HCT116 (cell line): ENCODE measurements around the gene LIPT1. TPM values are rescaled to one million over a fixed set of nuclear protein-coding genes. Genes with fewer than 3 reads are reported as not detected.

ENCODE experiments used
- ATAC-seq: fragments of 200-7000 bp; cut with Tn5 transposase; 2 replicates; pipeline ENCODE4 v1.9.1; 2020; ENCODE audit warnings: mild to moderate bottlenecking, moderate library complexity
- Bru-seq: library from RNA; stranded (reverse); fragments of 400-500 nt; gene quantifications from one replicate; lab custom pipeline; 2021; lab: Mats Ljungman, UMichigan
- BruChase-seq, 2 experiments: library from RNA; stranded (reverse); fragments of 400-500 nt; gene quantifications; one replicate each; lab custom pipeline; 2021; lab: Mats Ljungman, UMichigan
- BruUV-seq: library from RNA; stranded (reverse); fragments of 400-500 nt; replicated peaks from 2 replicates; lab custom pipeline; 2021; lab: Mats Ljungman, UMichigan
- CTCF ChIA-PET: fragments of 300-600 bp; sonication (Branson Sonifier 250); formaldehyde crosslinking; loops from one replicate; lab custom pipeline; 2021; ENCODE audit warnings: antibody characterized with exemption; lab: Charles Lee
- POLR2A ChIA-PET: fragments of 300-600, 350-600 bp; sonication (Branson Sonifier 250); formaldehyde crosslinking; loops from one replicate; lab custom pipeline; 2021; ENCODE audit warnings: antibody characterized with exemption; lab: Charles Lee
- RAD21 ChIA-PET, 2 experiments: fragments of 300-600 bp; sonication (Branson Sonifier 250); formaldehyde crosslinking; loops; one replicate each; lab custom pipeline; 2023; ENCODE audit warnings: low total read pairs in 2 of 2; ENCODE audit not compliant: uncharacterized antibody in 2 of 2, unreplicated experiment in 2 of 2, low non-redundant PET in 1 of 2; lab: Charles Lee
- DNase-seq: peaks from one replicate; pipeline ENCODE4 v3.0.0-alpha.2; 2010; ENCODE audit warnings: low read depth, low spot score
- H2AFZ ChIP-seq: fragments of 200-600 bp; shearing (Covaris generic), sonication (generic); 2 replicates; pipeline ENCODE4 v1.6.1; 2017; ENCODE audit warnings: low read depth, mixed run types, mixed read lengths, antibody characterized with exemption, low read length; ENCODE audit not compliant: poor library complexity, severe bottlenecking
- H3K27ac ChIP-seq: 2 replicates; pipeline ENCODE4 v1.5.1; 2012; ENCODE audit warnings: low read depth, low read length
- H3K27me3 ChIP-seq: fragments of 200-600 bp; sonication (generic); 2 replicates; pipeline ENCODE4 v1.6.1; 2016; ENCODE audit warnings: mixed run types, low read length, mixed read lengths; ENCODE audit not compliant: insufficient read depth
- H3K36me3 ChIP-seq, 2 experiments: fragments of 200-500 bp in 1 of 2; fragments of 200-600 bp in 1 of 2; sonication (Bioruptor generic) in 1 of 2; sonication (generic) in 1 of 2; 2 replicates each; pipeline versions ENCODE4 v1.5.1 to v1.6.1; 2014 to 2016; ENCODE audit warnings: low read length in 2 of 2, inconsistent platforms in 1 of 2, mixed read lengths in 1 of 2, mixed run types in 1 of 2; ENCODE audit not compliant: insufficient read depth in 2 of 2, control insufficient read depth in 1 of 2
- H3K4me1 ChIP-seq, 2 experiments: fragments of 200-600 bp in 1 of 2; sonication (generic) in 1 of 2; 2 replicates each; pipeline versions ENCODE4 v1.5.1 to v1.6.1; 2012 to 2017; ENCODE audit warnings: low read length in 2 of 2, inconsistent platforms in 1 of 2, mild to moderate bottlenecking in 1 of 2, mixed read lengths in 1 of 2, mixed run types in 1 of 2, moderate library complexity in 1 of 2; ENCODE audit not compliant: insufficient read depth in 2 of 2, control insufficient read depth in 1 of 2
- H3K4me2 ChIP-seq: fragments of 200-600 bp; sonication (generic); 2 replicates; pipeline ENCODE4 v1.6.1; 2017; ENCODE audit warnings: mixed run types, low read length, mixed read lengths
- H3K4me3 ChIP-seq, 2 experiments: fragments of 200-600 bp in 1 of 2; sonication (generic) in 1 of 2; replicated peaks in 1 of 2; 2 replicates each; pipeline ENCODE4 v1.5.1; 2011 to 2016; ENCODE audit warnings: low read length in 2 of 2, control low read depth in 1 of 2, low read depth in 1 of 2, mild to moderate bottlenecking in 1 of 2, mixed read lengths in 1 of 2, mixed run types in 1 of 2
- H3K79me2 ChIP-seq: fragments of 200-600 bp; sonication (generic); 2 replicates; pipeline ENCODE4 v1.6.1; 2017; ENCODE audit warnings: mild to moderate bottlenecking, mixed run types, low read length, moderate library complexity, mixed read lengths; ENCODE audit not compliant: insufficient read depth
- H3K9ac ChIP-seq: fragments of 200-600 bp; sonication (generic); 2 replicates; pipeline ENCODE4 v1.6.1; 2016; ENCODE audit warnings: low read length, mixed read lengths
- H3K9me2 ChIP-seq: fragments of 200-600 bp; sonication (generic), shearing (Covaris generic); 2 replicates; pipeline ENCODE4 v1.6.1; 2017; ENCODE audit warnings: mixed run types, mild to moderate bottlenecking, moderate library complexity; ENCODE audit not compliant: insufficient read depth
- H3K9me3 ChIP-seq, 2 experiments: fragments of 200-500 bp in 1 of 2; fragments of 200-600 bp in 1 of 2; sonication (Bioruptor generic) in 1 of 2; sonication (generic) in 1 of 2; 2 replicates each; pipeline ENCODE4 v1.6.1; 2014 to 2017; ENCODE audit warnings: low read length in 2 of 2, mixed read lengths in 2 of 2, inconsistent platforms in 1 of 2, low read depth in 1 of 2, mild to moderate bottlenecking in 1 of 2, mixed run types in 1 of 2, moderate library complexity in 1 of 2; ENCODE audit not compliant: control insufficient read depth in 1 of 2, insufficient read depth in 1 of 2
- H4K20me1 ChIP-seq: fragments of 200-600 bp; sonication (generic), shearing (Covaris generic); 2 replicates; pipeline ENCODE4 v1.6.1; 2017; ENCODE audit warnings: mixed run types, mild to moderate bottlenecking, moderate library complexity; ENCODE audit not compliant: insufficient read depth
- ATF3 ChIP-seq: IDR thresholded peaks from 2 replicates; pipeline ENCODE4 v1.6.1; 2012
- CBX3 ChIP-seq: IDR thresholded peaks from 2 replicates; pipeline ENCODE4 v1.6.1; 2012; ENCODE audit warnings: low read depth
- CTCF ChIP-seq, 3 experiments: fragments of 200-600 bp in 1 of 3; sonication (generic) in 1 of 3; IDR thresholded peaks in 2 of 3; conservative IDR thresholded peaks in 1 of 3; 2 replicates each; pipeline ENCODE4 v1.5.1; 2012 to 2017; ENCODE audit warnings: low read depth in 2 of 3, low read length in 2 of 3, antibody characterized with exemption in 1 of 3, borderline replicate concordance in 1 of 3, control low read depth in 1 of 3, mild to moderate bottlenecking in 1 of 3, mixed read lengths in 1 of 3, mixed run types in 1 of 3, moderate library complexity in 1 of 3; ENCODE audit not compliant: insufficient read depth in 1 of 3
- ELF1 ChIP-seq: IDR thresholded peaks from 2 replicates; pipeline ENCODE4 v1.6.1; 2012; ENCODE audit warnings: low read depth, borderline replicate concordance
- EZH2 ChIP-seq: fragments of 200-600 bp; sonication (generic); IDR thresholded peaks from 2 replicates; pipeline ENCODE4 v1.6.1; 2017; ENCODE audit warnings: antibody characterized with exemption, mixed run types
- FOSL1 ChIP-seq: IDR thresholded peaks from 2 replicates; pipeline ENCODE4 v1.6.1; 2012; ENCODE audit warnings: low read depth
- MAX ChIP-seq: IDR thresholded peaks from 2 replicates; pipeline ENCODE4 v1.6.1; 2012
- POLR2AphosphoS5 ChIP-seq: IDR thresholded peaks from 2 replicates; pipeline ENCODE4 v1.6.1; 2011; ENCODE audit warnings: mild to moderate bottlenecking, low read depth, low read length, moderate library complexity
- REST ChIP-seq: IDR thresholded peaks from 2 replicates; pipeline ENCODE4 v1.6.1; 2012; ENCODE audit warnings: low read depth
- TCF7L2 ChIP-seq: IDR thresholded peaks from 2 replicates; pipeline ENCODE4 v1.7.0; 2011; ENCODE audit warnings: borderline replicate concordance, inconsistent platforms; ENCODE audit not compliant: insufficient read depth, insufficient read length; ENCODE audit errors: extremely low read depth
- YY1 ChIP-seq: IDR thresholded peaks from 2 replicates; pipeline ENCODE4 v1.6.1; 2011; ENCODE audit warnings: low read length, low read depth, moderate library complexity, mild to moderate bottlenecking; ENCODE audit not compliant: insufficient replicate concordance; ENCODE audit errors: extremely low read depth
- ZBTB33 ChIP-seq: IDR thresholded peaks from 2 replicates; pipeline ENCODE4 v1.6.1; 2011; ENCODE audit warnings: mild to moderate bottlenecking, low read length, moderate library complexity; ENCODE audit not compliant: insufficient replicate concordance; ENCODE audit errors: extremely low read depth
- ZFX ChIP-seq: fragments of 450-650 bp; IDR thresholded peaks from 2 replicates; pipeline ENCODE4 v1.6.1; 2017
- intact Hi-C: fragments of 100-400 bp; cut with micrococcal nuclease; formaldehyde crosslinking; loops from 2 replicates; pipeline ENCODE4 v1.10.0; 2022
- long read RNA-seq: library from polyadenylated mRNA; unstranded; transcript quantifications from one replicate; pipeline ENCODE4 v2.0.0, GENCODE V29; 2021; ENCODE audit not compliant: unreplicated experiment
- polyA plus RNA-seq: library from polyadenylated mRNA; unstranded; fragments of >200 nt; gene quantifications from 2 replicates; pipeline ENCODE4 v1.2.1, GENCODE V29; 2012; ENCODE audit warnings: missing spikeins
- total RNA-seq: library from RNA; stranded (reverse); gene quantifications from one replicate; pipeline ENCODE4 v1.2.1, GENCODE V29; 2021; ENCODE audit not compliant: unreplicated experiment

LIPT1 gene
- total RNA-seq (8.5 TPM), Bru-seq, nascent RNA (percentile 78 among the genes with signal in this experiment), BruChase-seq, experiment 1, labeled RNA remaining after a 6-hour chase (percentile 64 among the genes with signal in this experiment), BruChase-seq, experiment 2, labeled RNA remaining after a 2-hour chase (percentile 86 among the genes with signal in this experiment)
- 4.5 and 6.3 TPM in 2 replicates for polyA plus RNA-seq
- long read RNA-seq, partial matches to known transcripts, result 1 of 6 reads
- long read RNA-seq, other reads (novel, unspliced or antisense), result 3 of 6 reads

GRCh38 chr2:99154643-99155536 is at the start of gene LIPT1, which contains the start of gene TSGA10:
Gene LIPT1 (plus strand): TSS chr2:99154967. CDS start chr2:99161958, 6,991 bp downstream.
Gene TSGA10 (minus strand): TSS chr2:99154942. CDS start chr2:99109439, 45,503 bp downstream.
- H3K9me2 ChIP-seq, result no peaks in the 10 kb centered on the region
- intact Hi-C loops, result loop anchor here (10.0 kb wide), 1 partner anchor 340 kb away; the partner anchor contains the start of gene REV1
- 0 out of 4 replicates have a peak, but pooled peaks cover 0 to 3% of the 10 kb centered on the region in 2 experiments for H3K36me3 ChIP-seq
- DNase-seq (peak; percentile 82), ATAC-seq (peak; percentile 96)
- H3K4me2 ChIP-seq, result peak within 1 kb of the TSS; percentile 70
- no peaks in the 10 kb centered on the region for H3K9me3 ChIP-seq
- ChIA-PET CTCF (interaction anchor here (0.7 kb wide), 1 partner anchor 9 kb away, joined by 3 read pairs; no protein-coding TSS in a partner anchor), RAD21 (interaction anchor here in 1 of 2 experiments (0.6 kb wide), 1 partner anchor 11 kb away, joined by 4 read pairs; no protein-coding TSS in a partner anchor), POLR2A (interaction anchor here (1.0 to 1.5 kb wide), 2 partner anchors 9 to 14 kb away, joined by 5 to 9 read pairs; partner anchors contain the start of gene C2orf15)
- peaks cover 5% of the 10 kb centered on the region; the same call in 1 of the 2 replicates for H3K79me2 ChIP-seq
- peak within 1 kb of the TSS; percentile 78 for H3K9ac ChIP-seq
- H2AFZ ChIP-seq, result peak within 1 kb of the TSS; percentile 26
- H3K4me1 ChIP-seq, result peaks cover 13 to 15% of the 10 kb centered on the region in 2 experiments
- H4K20me1 ChIP-seq, result no peaks in the 10 kb centered on the region
- BruUV-seq, result TSS peak; percentile 76
- peak within 1 kb of the TSS; percentile 71 to 81 for H3K4me3 ChIP-seq
- no peaks in the 10 kb centered on the region for H3K27me3 ChIP-seq
- H3K27ac ChIP-seq, result peak within 1 kb of the TSS; percentile 61
- no peak for TF ChIP-seq TCF7L2
- no peak; the same call in 1 of the 2 replicates for TF ChIP-seq ELF1
- TF ChIP-seq EZH2, result no peak
- TF ChIP-seq REST, result no peak
- TF ChIP-seq YY1, result no peak
- TF ChIP-seq ZBTB33, result peak; percentile 29
- 0 out of 6 replicates have a peak, but pooled peaks of 1 of the 3 experiments have one; percentile 7 for TF ChIP-seq CTCF (IDR thresholded peaks at IDR 0.05 in 2 of 3, conservative IDR thresholded peaks at IDR 0.05 in 1 of 3; ENCODE audit: borderline replicate concordance in 1 of 3, insufficient read depth in 1 of 3, low read depth in 2 of 3, low read length in 2 of 3)
- TF ChIP-seq FOSL1, result no peak
- peak; percentile 79 for TF ChIP-seq CBX3
- peak; percentile 99 for TF ChIP-seq MAX
- peak; percentile 86 for TF ChIP-seq POLR2AphosphoS5
- peak; percentile 14; the same call in 1 of the 2 replicates for TF ChIP-seq ZFX
- TF ChIP-seq ATF3, result no peak
